Peyer's patch (tissue), 4 donors: ENCODE results near the gene PKP3.

Experiments
- CTCF ChIP-seq, 6 experiments: fragments of 450-650 bp in 4 of 6; fragments of 200-600 bp in 2 of 6; sonication (generic) in 1 of 6; IDR thresholded peaks; one replicate each; pipeline ENCODE4 v1.5.1; 2017 to 2019; ENCODE audit warnings: antibody characterized with exemption in 6 of 6, mild to moderate bottlenecking in 3 of 6, moderate library complexity in 1 of 6
- POLR2A ChIP-seq, 2 donors: fragments of 450-650 bp; IDR thresholded peaks; one replicate each; pipeline ENCODE4 v1.5.1; 2017; ENCODE audit warnings: antibody characterized with exemption in 2 of 2, mild to moderate bottlenecking in 2 of 2, moderate library complexity in 2 of 2

DNA sequence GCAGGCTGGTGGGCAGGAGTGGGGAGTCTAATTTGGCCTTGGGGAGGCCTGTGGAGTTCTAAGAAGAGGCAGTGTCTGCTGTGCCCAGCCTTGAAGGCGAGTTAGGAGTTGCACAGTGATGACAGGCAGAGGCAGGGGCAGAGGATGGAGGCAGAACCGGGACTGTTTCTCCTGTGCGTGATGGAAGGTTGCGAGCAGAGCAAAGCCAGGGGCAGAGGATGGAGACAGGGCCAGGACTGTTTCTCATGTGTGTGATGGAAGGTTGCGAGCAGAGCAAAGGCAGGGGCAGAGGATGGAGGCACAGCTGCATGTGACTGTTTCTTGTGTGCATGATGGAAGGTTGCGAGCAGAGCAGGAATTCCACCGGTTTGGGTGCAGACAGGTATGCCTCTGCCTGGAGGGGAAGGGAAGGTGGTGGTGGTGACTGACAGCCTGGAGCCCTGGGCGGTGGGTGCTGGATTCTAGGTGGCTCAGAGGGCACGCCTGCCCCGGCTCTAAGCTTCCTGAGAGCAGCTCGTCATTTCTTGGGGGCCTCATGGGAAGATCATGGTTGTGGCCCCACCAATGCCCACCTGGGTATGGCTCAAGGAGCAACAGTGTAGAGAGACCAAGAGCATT lies 16.0 kb upstream of the PKP3 start:
- no peak for TF ChIP-seq POLR2A (IDR thresholded peaks at IDR 0.05)
- no peak for TF ChIP-seq CTCF (IDR thresholded peaks at IDR 0.05)
